UCSD-AML1 (cell line): ENCODE results near the gene NDUFA1.
"Not testable (repeated sequence)": the region's sequence is repeated elsewhere in the genome, so short reads cannot be mapped to it uniquely, and the experiment has no call there.

Source experiments
- DNase-seq: peaks from one replicate; lab custom pipeline; 2025; ENCODE audit not compliant: unreplicated experiment; lab: John Stamatoyannopoulos, UW

The NDUFA1 gene

DNA sequence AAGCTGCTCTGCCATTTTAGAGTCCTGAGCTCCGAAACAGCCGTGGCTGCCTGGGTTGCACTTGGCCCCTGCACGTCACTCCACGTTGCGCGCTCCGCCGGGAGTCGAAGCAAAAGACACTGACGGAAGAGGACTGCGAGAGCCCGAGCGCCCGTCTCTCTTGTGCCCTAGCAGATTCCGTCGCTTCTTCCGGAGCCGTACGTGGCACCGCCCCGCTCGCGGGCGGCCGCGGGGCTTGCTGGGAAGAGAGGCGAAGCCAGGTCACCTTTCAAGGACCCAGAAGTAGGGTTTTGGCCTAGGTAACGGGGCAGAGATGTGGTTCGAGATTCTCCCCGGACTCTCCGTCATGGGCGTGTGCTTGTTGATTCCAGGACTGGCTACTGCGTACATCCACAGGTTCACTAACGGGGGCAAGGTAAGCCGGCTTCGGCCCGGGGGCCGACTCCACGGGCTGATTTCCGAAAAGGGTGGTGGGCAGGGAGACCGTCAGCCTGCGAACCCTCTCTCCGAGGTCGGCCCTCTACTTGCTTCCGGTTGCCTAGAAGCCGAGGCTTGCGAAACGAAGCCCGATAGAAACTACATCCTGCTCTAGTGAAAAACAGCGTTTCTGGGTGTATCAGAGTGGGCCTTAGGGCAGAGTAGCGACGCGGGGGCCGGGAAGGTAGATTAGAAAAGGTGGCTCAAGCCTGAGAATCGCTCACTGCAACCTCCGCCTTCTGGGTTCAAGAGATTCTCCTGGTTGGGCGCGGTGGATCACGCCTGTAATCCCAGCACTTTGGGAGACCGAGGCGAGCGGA lies at the start of gene NDUFA1, which contains the start of gene RNF113A:
NDUFA1 (plus strand) TSS at position 234 of the 797 bp plus-strand sequence; CDS start at position 314, 80 bp downstream.
RNF113A (minus strand) TSS at position 135 of the 797 bp plus-strand sequence; CDS start at position 15, 120 bp downstream.
- peak; percentile 87 for DNase-seq

- not testable (repeated sequence) for DNase-seq
Measured at GRCh38 chrX:119824221-119824620, 47.4 kb upstream of the NDUFA1 start.

GRCh38 chrX:119826399-119826959 lies 45.2 kb upstream of the NDUFA1 start:
- DNase-seq: no peak

DNA sequence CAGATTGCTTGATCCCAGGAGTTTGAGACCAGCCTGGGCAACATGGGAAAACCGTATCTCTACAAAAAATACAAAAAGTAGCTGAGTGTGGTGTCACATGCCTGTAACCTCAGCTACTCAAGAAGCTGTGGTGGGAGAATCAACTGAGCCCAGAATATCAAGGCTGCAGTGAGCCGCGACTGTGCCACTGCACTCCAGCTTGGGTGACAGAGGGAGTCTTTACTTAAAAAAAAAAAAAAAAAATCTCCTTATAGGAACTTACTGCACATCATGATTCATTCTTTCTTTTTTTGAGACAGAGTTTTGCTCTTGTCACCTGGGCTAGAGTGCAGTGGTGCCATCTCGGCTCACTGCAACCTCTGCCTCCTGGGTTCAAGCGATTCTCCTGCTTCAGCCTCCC lies 43.2 kb upstream of the NDUFA1 start:
- DNase-seq: no peak

DNA sequence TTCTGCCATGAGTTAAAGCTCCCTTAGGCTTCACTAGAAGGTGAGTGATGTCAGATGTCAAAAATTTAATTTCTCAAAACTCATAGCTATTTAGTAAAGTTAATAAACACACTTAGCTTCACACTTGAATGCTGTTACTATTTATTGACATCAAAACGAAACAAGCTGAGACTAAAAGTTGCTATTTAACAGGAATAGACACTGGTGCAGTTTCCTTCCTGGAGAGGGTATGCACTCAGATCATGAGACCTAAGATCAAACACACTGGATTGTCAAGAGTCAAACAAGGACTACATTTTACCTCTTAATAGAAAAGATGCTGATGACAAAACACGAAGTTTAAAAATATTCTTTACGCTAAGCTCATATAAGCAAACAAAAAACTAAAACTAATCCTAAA lies 37.7 kb upstream of the NDUFA1 start:
- no peak for DNase-seq

DNA sequence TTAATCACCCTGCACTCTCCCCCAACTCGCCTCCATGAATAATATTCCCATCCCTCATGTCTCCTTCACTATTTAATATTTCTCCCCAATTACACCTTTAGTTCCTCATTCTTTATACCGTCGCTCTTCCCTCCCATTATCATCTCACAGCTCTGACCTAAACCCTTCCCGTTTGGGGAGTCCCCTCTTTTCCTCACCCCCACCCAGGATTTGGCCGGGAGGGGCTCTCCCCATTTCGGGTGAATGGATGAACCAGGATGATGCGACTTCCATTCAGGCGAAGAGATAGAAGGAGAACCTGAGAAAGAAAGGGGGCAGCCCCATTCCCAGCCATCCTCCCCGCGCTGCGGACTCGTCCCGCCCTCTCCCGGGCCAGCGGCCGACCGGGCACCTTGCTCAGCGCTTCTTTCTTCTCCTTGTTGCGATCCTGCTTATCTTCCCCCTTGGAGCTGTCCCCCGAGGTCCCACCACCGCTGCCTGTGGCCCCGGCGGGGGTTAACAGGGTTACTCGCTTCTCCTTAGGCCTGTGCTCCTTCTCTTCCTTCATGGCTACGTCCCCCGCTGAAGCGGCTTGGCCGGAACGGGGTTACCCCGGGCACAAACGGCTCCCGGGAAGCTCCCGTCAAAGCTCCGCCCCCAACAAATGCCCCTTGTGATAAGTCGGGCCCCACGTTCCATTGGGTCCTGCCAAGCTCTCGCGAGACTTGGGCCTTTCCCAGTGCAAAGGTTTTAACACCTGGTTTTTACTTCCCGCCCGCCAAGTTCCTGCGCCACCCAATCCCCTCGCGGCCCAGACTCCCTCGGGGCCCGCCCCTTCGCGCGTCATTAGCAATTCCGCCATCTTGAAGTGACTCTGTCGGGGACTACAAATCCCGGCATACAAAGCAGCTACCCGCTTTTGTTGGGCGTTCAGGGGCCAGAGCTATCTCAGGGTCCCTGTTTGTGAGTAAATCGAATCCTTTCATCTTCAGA lies 19.0 kb upstream of the NDUFA1 start, which contains the start of gene UPF3B:
UPF3B (minus strand) TSS at position 582 of the 972 bp plus-strand sequence; CDS start at position 547, 35 bp downstream.
- DNase-seq: peak; percentile 93

DNA sequence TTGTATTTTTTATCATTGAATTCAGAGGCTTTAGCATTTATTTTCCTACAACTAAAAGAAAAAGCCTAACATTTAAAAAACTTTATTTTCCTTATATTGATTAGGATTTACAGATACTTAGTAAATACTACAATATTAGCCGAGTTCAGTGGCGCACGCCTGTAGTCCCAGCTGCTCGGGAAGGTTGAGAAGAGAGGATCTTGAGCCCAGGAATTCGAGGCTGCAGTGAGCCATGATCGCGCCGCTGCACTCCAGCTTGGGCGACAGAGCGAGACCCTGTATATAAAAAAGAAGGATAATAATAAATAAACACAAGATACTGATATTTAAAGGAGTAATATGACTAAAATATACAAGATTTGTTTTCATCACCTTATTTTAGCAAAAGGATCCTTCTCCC lies 18.2 kb upstream of the NDUFA1 start:
- DNase-seq: no peak

DNA sequence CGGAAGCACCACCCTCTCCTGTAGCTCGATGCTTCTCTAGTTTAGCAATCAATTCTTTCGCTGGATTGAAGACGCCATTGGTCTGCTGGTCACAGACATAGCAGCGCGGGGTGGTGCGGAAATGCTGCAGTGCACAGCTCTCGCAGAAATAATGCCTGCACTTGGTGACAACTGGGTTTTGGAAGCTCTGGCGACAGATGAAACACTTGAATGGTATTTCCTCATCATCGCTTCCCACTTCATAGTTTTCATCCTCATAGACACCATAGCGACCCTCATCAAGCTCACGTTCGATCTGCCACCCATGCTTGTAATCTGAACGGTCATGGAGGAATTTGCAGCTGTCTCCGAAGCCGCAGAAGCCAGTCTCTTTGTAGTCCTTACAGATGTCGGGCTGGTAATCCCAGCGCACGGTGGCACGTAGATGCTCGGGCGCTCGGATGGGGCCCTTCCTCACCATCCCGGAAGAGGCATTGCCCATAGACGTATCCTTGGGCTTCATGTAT lies 953 bp upstream of the NDUFA1 start:
- DNase-seq: peak; percentile 32

- DNase-seq: no peak
Measured at GRCh38 chrX:119871245-119871598, 410 bp upstream of the NDUFA1 start.

DNA sequence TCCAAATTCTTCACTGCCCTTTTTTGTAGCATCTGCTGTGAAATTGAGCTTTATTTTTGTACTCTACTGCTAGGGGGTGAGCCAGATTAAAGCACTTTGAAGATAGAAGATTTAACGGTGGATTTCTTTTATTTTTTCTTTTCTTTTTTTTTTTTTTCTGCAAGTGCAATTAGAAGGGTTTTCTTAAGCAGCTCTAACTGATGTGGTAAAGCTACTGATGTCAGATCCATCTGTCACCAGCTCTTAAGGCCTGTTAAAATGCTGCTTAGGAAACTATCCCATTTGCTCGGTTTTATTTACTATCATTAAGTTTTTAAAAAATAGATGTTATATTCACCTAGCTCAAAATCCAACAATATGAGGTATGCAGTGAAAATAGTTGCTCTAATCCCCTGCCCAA lies 7.1 kb downstream of the NDUFA1 start:
- DNase-seq: no peak

DNA sequence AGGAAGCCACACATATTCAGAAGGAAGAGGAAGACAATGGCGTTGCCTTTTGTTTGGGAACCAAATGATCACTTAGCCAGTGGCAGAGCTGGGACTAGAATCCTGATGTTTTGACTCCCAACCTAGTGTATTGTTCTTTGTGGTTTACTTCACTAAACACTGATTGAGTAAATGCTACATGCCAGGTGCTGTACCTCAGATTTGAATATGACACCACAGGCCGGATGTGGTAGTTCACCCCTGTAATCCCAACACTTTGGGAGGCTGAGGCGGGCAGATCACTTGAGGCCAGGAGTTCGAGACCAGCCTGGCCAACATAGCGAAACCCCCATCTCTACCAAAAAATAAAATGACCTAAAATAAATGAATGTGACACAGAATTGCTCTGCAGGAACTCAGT lies 8.4 kb downstream of the NDUFA1 start:
- DNase-seq: no peak

DNA sequence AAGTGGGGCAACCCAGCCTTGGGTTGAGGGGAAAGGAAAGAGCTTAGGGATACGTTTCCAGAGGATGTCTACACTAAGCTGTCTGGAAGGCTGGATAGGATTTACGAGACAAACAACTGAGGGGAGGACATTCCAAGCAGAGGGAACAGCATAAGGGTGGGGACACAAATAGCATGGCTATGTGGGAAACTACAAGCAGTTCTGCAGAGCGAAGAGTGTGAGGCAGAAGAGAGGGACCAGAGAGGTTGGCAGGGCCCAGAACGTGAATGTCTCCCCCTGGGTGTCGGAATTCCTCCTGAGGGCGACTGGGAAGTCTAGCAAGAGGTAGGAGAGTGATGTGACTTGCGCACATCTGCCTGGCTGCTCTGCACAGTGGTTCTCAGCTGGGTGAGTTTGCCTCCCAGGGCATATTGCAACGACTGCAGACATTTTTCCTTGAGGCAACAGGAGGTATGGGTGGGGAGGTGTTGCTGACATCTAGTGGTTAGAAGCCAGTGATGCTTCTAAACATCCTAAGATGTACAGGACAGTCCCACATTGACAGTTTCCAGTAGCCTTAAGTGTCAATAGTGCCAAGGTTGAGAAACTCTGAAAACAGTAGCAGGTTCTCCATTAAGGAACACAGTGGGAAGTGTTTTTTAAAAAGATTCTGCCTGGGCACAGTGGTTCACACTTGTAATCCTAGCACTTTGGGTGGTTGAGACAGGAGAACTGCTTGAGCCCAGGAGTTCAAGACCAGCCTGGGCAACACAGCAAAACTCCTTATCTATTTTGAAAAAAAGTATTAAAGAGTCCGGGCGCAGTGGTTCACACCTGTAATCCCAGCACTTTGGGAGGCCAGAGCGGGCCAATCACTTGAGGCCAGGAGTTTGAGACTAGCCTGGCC lies 9.2 kb downstream of the NDUFA1 start:
- peak; percentile 18 for DNase-seq

DNA sequence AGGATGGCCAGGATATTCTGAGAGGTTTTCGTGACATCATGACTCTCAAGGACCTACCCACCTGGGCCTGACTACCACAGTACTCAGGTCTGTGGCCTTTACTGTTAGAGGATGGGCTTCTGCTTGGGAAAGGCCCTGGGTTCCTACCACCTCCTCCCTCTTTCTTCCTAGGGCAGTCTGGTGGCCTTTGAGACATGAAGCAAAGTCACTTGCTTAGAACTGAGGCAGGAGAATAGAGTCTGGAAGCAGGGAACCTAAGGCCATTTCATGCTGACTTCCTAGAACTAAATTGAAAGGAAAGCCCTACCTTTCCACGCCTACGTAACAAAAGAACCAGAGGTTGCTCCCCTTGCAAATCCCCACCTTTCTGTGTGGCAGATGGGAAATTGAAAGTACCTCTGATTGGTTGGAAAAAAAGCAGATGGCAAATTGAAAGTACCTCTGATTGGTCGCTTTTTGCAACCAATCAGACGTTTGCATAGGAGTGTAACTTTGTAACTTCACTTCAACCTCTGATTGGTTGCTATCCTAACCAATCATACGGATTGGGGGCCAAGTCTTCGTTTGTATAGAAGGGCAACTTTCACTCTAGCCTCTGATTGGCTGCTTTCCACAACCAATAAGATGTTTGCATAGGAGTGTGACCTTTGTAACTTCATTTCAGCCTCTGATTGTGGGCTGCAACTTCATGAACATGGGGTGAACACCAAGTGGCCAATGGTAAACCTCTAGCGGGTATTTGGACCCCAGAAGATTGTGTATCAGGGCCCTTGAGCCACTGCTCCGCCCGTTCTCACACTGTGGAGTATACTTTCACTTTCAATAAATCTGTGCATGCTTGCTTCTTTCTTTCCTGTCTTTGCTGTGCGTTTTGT lies 14.2 kb downstream of the NDUFA1 start:
- DNase-seq: no peak

GRCh38 chrX:119887721-119888425 lies 16.2 kb downstream of the NDUFA1 start:
- DNase-seq: peak; percentile 60

GRCh38 chrX:119890626-119891025 lies 19.0 kb downstream of the NDUFA1 start:
- not testable (repeated sequence) for DNase-seq

- DNase-seq: not testable (repeated sequence)
Measured at GRCh38 chrX:119891961-119892692, 20.5 kb downstream of the NDUFA1 start.

DNA sequence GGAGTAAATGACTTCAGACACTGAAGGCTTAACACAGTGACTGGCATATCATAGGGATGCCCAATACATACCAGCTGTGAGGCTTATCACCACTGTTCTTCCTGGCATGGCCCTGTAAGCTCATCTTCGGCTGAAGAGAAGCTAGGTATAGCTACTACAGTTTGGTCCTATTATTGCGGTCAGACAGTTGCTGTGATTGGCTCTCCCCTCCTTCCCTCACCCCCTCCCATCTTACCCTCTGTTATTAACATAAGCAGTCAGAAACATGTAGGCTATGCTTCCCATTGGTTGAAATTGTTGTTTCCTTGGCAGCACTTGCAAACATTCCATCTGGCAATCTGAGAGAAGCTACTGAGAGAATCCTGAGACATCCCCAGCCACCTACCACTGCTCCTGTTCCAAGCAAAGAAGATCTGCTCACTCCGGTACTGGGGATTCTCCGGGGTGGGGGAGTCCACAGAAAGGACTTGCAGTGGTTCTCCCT lies 24.3 kb downstream of the NDUFA1 start, which contains the start of gene AKAP14:
AKAP14 (plus strand) TSS at position 51 of the 484 bp plus-strand sequence. CDS start 7,331 bp downstream, outside the sequence.
- DNase-seq: no peak
